ENCODE results near the gene ARHGAP8.

DNA sequence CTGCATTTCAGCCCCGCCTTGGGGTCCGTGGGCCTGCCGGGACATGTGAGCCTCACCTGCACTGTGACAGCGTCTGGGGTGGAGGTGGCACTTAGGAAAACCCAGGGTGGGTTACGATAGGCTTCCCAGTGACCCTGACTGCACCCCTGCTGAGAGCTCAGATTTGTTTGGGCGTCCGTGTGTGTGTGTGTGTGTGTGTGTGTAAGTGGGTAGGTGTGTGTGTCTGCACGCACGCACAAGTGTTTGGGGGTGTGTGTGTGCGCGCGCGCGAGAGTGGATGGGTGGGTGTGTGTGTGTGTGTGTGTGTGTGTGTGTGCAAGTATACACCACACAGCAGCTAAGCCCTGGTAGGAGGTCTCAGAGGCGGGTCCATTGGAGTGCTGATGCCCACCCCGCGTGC is 12.1 kb upstream of the ARHGAP8 start:
- TF ChIP-seq CTCF (IDR thresholded peaks at IDR 0.05; ENCODE audit: extremely low read depth in 1 of 2, insufficient read depth in 1 of 2, low read depth in 1 of 2, low read length in 2 of 2) = no peak
- TF ChIP-seq, protein P1, sequence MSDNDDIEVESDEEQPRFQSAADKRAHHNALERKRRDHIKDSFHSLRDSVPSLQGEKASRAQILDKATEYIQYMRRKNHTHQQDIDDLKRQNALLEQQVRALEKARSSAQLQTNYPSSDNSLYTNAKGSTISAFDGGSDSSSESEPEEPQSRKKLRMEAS (IDR thresholded peaks at IDR 0.05; ENCODE audit: insufficient read depth, insufficient read length) = no peak
- no peak for TF ChIP-seq MYC (IDR thresholded peaks at IDR 0.05; ENCODE audit: low read depth, low read length)
- TF ChIP-seq POLR2AphosphoS5 (IDR thresholded peaks at IDR 0.05; ENCODE audit: insufficient read depth, low read depth, low read length) = no peak
- TF ChIP-seq POLR2A (IDR thresholded peaks at IDR 0.05; ENCODE audit: low read depth, low read length) = no peak
- TF ChIP-seq EZH2 (IDR thresholded peaks at IDR 0.05; ENCODE audit: borderline replicate concordance, low read depth, low read length, severe bottlenecking) = no peak
- no peak for TF ChIP-seq FOS (IDR thresholded peaks at IDR 0.05; ENCODE audit: borderline replicate concordance, insufficient read depth, low read length)
- TF ChIP-seq JUN (IDR thresholded peaks at IDR 0.05; ENCODE audit: borderline replicate concordance, insufficient read depth, insufficient read length, low read depth) = no peak
- no peak for TF ChIP-seq GATA2 (IDR thresholded peaks at IDR 0.05; ENCODE audit: insufficient read depth, insufficient read length, low read depth, low read length)
